Astrocyte of the spinal cord (primary cell): ENCODE measurements around the gene FBN2.

Experiments
- DNase-seq: peaks from one replicate; pipeline ENCODE4 v3.0.0; 2011; ENCODE audit warnings: low read depth, low spot score
- H3K4me3 ChIP-seq: 2 replicates; pipeline ENCODE4 v1.5.1; 2011; ENCODE audit warnings: low read depth, mild to moderate bottlenecking, low read length, moderate library complexity
- CTCF ChIP-seq: IDR thresholded peaks from 2 replicates; pipeline ENCODE4 v1.5.1; 2012; ENCODE audit warnings: low read depth, mild to moderate bottlenecking, low read length, inconsistent platforms
- in situ Hi-C: cut with HindIII; loops from 2 replicates; pipeline ENCODE4 v1.10.0; 2017; ENCODE audit warnings: low sequenced_read_pairs

FBN2 gene

GRCh38 chr5:128536254-128537220 is 1.5 kb downstream of the FBN2 start:
- DNase-seq, result peak; percentile 12
- peak; percentile 14 for TF ChIP-seq CTCF
- peak overlapping the region; percentile 73 for H3K4me3 ChIP-seq
- in situ Hi-C loops, result no loop called here

- no peak overlapping the region for H3K4me3 ChIP-seq
- in situ Hi-C loops, result no loop called here
- peak; percentile 3 for DNase-seq
- no peak for TF ChIP-seq CTCF
Observed at GRCh38 chr5:128535251-128535650, 2.8 kb downstream of the FBN2 start.

GRCh38 chr5:128534726-128535125 is 3.3 kb downstream of the FBN2 start:
- TF ChIP-seq CTCF, result no peak
- H3K4me3 ChIP-seq, result no peak overlapping the region
- peak; percentile 55 for DNase-seq
- in situ Hi-C loops, result no loop called here

GRCh38 chr5:128532776-128533175 is 5.3 kb downstream of the FBN2 start:
- TF ChIP-seq CTCF, result no peak
- no peak overlapping the region for H3K4me3 ChIP-seq
- no peak for DNase-seq
- in situ Hi-C loops, result no loop called here

- DNase-seq, result no peak
- in situ Hi-C loops, result no loop called here
- no peak for TF ChIP-seq CTCF
- H3K4me3 ChIP-seq, result no peak overlapping the region
Observed at GRCh38 chr5:128532127-128532526, 5.9 kb downstream of the FBN2 start.

- TF ChIP-seq CTCF, result no peak
- no peak for DNase-seq
- in situ Hi-C loops, result no loop called here
- no peak overlapping the region for H3K4me3 ChIP-seq
Observed at GRCh38 chr5:128528637-128529255, 9.3 kb downstream of the FBN2 start.
